NB4 (cell line): Measurements from ENCODE around the gene MICAL2.

Experiments
- POLR2A ChIP-seq: IDR thresholded peaks from 2 replicates; pipeline ENCODE4 v1.6.1; 2011; ENCODE audit warnings: mild to moderate bottlenecking; ENCODE audit not compliant: insufficient read length; ENCODE audit errors: extremely low read depth
- TF ChIP-seq, protein P1 (sequence below): IDR thresholded peaks from one replicate; pipeline ENCODE4 v1.5.1; 2012; ENCODE audit warnings: low read depth, low read length

DNA sequence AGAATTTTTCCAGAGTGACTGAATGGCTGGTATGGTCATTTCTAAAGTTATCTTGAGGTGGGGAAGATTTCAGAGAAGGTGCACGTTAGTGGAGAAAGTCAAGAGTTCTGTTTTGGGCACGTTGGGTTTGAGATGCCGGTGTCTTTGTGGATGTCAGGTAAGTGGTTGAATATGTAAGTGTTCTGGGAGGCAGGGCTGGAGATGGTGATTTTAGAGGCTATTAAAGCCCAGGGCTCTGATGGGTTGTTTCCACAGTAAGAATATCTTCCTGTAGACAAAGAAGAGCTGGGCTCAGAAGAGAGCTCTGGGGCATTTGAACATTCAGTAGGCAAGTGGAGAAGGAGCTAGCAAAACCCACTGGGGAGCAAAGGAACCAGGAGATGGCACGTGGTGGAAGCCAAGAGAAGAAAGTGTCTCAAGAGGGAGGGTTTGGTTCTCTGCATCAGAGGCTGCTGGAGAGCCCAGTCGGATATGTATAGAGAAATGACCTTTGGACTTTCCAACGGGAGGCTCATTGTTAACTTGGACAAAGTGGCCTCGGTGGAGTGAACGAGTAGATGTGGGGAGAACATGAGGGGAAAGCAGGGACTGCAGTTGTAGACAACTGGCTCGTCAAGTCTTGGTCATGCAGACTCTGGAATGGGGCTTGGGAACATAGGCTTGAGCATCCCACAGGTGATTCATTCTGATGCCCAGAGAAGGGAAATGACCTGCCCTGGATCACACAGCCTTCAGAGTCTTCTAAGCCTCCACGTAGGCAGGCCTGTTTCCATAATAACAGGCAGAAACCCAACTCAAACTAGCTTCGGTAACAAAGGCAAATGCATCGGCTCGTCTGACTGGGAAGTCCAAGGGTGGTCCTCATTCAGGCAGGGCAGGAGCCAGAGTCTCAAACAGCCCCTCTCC is 168.6 kb downstream of the MICAL2 start:
- no peak for TF ChIP-seq POLR2A
- TF ChIP-seq, protein P1, sequence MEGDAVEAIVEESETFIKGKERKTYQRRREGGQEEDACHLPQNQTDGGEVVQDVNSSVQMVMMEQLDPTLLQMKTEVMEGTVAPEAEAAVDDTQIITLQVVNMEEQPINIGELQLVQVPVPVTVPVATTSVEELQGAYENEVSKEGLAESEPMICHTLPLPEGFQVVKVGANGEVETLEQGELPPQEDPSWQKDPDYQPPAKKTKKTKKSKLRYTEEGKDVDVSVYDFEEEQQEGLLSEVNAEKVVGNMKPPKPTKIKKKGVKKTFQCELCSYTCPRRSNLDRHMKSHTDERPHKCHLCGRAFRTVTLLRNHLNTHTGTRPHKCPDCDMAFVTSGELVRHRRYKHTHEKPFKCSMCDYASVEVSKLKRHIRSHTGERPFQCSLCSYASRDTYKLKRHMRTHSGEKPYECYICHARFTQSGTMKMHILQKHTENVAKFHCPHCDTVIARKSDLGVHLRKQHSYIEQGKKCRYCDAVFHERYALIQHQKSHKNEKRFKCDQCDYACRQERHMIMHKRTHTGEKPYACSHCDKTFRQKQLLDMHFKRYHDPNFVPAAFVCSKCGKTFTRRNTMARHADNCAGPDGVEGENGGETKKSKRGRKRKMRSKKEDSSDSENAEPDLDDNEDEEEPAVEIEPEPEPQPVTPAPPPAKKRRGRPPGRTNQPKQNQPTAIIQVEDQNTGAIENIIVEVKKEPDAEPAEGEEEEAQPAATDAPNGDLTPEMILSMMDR, result no peak
